HG02852 (cell line): ENCODE measurements around the gene EYA3.
"Not testable (repeated sequence)": the region's sequence is repeated elsewhere in the genome, so short reads cannot be mapped to it uniquely, and the experiment has no call there.

Source experiments
- ATAC-seq: cut with Tn5 transposase; IDR thresholded peaks from one replicate; pipeline ENCODE4 v1.9.1; 2021; ENCODE audit warnings: mild to moderate bottlenecking, moderate library complexity; ENCODE audit not compliant: unreplicated experiment

EYA3 gene

DNA sequence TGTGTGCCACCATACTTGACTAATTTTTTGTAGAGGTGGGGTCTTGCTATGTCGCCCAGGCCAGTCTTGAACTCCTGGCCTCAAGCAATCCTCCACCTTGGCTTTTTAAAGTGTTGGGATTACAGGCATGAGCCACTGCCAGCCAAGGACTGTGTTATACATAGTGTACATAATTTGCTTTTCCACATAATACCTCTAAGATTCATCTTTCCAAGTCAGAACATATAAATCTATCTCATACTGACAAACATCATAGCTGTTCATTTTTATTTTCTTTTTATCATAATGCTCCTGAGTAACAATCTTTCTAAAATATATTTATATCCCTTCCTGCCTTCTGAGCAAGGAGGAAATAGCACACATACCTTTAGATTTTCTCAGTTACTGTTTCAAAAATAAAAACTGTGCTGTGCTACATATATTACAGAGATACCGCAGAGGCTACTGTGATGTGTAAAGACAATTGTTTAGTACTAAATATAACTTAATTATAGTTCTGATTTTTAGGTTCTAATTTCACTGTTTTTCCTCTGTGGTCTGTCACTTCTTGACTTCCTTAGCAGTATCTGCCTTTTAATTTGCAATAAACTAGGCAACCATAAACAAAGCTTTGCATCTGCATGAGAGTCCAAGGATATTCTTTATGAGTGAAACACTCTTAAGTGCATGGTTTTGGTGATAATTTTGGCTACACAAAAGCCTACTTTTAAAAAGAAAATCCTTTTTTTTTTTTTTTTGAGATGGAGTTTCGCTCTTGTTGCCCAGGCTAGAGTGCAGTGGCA lies 59.3 kb downstream of the EYA3 start:
- ATAC-seq: no peak

DNA sequence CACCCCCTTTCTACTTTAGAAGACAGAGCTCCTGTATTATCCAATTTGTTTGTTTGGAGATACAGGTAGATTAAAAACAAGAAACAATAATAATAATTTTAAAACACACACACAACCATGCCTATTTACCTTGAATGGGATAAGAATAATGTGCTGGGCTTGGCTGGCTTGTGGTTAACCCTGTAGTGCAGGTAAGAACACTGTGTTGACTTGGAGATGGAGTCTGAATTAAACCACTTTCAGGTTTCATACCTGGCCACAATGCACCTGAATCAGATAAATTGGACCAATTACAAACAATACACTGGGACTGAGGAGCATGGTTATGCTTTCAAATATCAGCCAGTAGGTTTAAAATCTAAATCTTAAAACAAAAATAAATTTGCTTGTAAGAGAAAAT lies 60.8 kb downstream of the EYA3 start:
- no peak for ATAC-seq

DNA sequence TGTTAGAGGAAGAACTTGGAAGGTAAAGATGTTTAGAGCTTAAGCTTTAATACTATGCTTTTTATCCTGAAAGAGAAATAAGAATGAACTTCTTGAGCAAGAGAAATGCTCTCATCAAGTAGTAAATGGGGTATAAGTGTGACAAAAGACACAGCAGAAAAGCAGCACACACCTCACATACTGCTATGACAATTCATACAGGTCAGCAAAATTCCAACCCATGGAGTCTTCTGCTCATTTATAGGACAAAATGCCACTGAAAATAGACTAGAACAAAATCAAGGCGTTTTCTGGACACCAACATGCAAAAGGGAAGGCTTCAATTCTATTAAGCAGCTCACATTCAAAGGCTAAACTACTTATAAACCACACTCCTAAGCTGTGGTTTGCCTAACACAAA lies 61.2 kb downstream of the EYA3 start:
- ATAC-seq: no peak

DNA sequence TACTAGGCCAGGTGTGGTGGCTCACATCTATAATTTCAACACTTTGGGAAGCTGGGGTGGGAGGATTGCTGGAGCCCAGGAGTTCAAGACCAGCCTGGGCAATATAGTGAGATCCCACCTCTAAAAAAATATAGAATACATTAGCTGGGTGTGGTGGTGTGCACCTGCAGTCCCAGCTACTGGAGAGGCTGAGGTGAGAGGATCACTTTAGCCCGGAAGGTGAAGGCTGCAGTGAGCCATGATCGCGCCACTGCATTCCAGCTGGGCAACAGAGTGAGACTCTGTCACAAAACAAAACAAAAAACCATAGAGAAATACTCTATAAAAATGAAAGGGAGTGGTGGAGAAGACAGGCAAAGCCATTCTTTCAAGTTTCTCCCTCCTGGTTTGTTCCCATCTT lies 62.1 kb downstream of the EYA3 start:
- no peak for ATAC-seq

DNA sequence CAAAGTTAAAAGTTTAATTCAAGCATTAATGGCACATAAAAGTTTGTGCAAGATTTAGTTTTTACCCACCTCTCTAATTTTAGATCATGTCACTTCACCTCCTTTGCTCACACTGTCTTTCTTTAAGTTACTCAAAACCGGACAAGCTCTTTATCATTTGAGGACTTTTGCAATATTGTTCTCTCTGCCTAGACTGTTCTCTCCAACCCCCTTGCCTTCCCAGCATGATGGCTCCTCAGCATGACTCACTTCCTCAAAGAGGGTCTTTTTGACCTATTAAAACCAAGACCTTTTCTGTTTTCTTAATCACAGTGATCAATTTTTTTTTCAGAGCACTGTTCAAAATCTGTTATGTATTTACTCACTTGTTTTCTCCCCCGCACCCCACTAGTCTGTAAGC lies 67.3 kb downstream of the EYA3 start:
- no peak for ATAC-seq

DNA sequence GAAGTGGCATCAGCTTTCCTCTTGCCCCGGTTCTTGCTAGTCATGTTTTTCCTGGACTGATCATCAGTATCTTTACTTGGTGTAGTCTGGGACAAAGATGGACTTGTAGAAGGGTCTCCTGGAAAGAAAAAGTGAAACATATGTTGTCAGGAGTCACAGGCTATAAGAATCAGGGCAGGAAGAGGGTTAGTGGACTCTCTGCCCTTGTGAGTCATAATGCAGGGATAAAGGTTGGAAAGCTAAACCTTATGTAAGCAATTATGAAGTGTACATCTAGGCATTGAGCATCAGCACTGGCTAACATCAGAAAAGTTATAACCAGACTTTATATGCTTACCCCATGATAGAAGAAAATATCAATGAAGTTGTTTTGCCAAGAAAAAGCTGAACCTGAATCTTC lies 77.4 kb downstream of the EYA3 start:
- ATAC-seq: no peak

DNA sequence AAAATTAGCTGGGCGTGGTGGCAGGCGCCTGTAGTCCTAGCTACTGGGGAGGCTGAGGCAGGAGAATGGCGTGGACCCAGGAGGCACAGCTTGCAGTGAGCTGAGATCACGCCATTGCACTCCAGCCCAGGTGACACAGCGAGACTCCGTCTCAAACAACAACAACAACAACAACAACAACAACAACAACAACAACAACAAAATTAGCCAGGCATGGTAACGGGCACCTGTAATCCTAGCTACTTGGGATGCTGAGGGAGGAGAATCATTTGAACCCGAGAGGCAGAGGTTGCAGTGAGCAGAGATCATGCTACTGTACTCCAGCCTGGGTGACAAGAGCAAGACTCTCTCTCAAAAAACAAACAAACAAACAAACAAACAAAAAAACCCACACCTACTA lies 85.3 kb downstream of the EYA3 start:
- not testable (repeated sequence) for ATAC-seq

DNA sequence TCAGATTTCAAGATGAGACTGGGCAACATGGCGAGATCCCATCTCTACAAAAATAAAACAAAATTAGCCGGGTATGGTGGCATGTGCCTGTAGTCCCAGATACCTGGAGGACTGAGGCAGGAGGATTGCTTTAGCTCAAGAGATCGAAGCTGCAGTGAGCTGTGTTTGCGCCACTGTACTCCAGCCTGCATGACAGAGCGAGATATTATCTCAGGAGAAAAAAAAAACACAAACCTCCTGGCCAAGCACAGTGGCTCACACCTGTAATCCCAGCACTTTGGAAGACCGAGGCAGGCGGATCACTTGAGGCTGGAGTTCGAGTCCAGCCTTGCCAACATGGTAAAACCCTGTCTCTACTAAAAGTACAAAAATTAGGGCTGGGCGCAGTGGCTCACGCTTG lies 85.8 kb downstream of the EYA3 start:
- ATAC-seq: no peak

DNA sequence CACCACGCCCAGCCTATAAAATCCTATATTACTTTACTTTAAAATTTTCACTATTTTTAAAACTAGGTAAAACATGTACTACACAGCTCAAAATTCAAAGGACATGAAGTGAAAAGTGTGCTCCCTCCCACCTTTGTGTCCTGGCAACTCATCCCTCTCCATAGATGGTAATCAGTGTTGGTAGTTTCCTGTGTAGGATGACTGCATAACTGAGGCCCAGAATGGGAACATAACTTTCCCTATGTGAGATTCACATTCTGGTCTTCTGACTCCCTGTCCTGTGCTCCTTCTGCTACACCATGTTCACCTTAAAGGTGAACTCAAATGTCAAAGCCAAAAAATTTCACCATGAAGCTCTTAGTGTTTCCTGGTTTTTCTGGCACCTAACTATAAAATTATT lies 89.4 kb downstream of the EYA3 start:
- ATAC-seq: no peak

DNA sequence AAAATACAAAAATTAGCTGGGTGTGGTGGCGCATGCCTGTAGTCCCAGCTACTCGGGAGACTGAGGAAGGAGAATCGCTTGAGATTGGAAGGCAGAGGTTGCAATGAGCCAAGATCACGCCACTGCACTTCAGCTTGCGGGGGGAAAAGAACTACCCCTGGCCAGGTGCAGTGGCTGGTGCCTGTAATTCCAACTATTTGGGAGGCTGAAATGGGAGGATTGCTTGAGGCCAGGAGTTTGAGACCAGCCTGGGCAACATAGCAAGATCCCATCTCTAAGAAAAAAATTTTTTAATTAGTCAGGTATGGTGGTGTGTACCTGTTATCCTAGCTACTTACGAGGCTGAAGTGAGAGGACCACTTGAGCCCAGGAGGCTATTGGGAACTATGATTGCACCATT lies 93.9 kb downstream of the EYA3 start:
- not testable (repeated sequence) for ATAC-seq

DNA sequence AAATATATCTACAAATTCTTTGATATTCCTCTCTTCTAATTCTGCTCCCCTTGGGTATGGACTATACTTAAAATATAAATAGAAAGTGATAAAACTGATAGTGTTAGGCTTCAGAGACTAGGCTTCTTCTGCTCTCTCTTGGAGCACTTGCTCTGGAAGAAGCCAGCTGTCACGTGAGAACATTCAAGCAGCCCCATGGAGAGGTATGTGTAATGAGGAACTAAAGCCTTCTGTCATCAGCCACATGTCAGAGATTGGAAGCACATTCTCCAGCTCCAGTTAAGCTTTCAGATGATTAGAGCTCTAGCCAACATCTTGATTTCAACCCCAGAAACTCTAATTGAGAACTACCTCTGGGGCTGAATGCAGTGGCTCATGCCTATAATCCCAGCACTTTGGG lies 94.3 kb downstream of the EYA3 start:
- ATAC-seq: no peak

DNA sequence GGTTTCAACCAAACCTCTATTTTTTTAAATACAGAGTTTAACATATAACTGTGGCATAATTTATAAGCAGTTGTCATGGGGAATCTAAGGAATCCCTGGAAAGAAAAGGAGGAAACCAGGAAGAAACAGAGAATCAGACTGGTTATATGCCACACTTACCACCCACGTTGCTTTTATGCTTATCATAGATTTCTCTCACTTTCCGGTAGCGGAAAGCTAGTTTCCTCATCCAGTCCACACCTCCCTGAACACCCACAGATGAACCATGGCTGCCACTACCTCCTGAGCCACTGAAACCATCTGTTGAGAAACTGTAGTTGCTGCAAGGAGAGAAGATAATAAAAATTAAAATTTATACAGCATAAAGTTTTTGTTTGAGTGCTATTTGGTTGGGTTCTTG lies 95.2 kb downstream of the EYA3 start:
- no peak for ATAC-seq

DNA sequence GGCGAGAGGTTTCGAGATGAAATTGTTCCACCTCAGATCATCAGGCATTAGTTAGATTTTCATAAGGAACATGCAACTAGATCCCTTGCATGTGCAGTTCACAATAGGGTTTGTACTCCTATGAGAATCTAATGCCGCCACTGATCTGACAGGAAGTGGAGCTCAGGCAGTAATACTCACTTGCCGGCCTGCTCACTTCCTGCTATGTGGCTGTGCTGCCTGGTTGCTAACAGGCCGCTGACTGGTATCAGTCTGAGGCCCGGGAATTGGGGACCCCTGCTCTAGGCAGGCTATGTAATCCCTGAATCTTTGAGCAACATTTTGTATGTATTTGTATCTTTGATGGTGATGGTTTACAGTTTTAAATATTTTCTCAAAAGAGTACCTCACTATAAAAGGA lies 96.1 kb downstream of the EYA3 start:
- no peak for ATAC-seq

DNA sequence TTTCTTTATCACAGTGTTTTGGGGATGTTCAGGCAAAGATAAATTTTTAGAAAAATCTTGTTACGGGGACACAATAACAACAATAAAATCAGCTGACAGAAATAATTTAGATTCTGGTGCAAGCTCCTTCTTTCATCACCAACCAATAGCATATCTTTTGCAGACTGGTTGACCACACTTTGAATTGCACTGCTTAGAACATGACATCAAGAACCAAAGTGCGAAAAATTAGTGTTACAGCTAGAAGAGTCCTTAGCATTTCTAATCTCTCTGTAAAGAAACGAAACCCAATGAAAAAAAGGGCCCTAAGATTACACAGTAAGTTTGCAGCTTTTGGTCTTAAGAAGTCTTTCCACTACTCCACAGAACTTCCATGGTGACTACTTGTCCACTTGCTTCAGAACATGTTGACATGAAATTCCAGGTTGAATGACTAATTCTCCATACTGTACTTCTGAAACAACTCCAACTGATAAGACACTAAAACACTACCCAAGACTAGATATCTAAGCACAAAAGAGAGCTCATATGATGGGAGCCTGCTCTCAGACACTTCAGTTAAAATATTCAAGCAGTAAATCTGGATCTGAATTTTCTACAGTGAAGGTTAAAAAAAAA lies 97.4 kb downstream of the EYA3 start:
- ATAC-seq: no peak

DNA sequence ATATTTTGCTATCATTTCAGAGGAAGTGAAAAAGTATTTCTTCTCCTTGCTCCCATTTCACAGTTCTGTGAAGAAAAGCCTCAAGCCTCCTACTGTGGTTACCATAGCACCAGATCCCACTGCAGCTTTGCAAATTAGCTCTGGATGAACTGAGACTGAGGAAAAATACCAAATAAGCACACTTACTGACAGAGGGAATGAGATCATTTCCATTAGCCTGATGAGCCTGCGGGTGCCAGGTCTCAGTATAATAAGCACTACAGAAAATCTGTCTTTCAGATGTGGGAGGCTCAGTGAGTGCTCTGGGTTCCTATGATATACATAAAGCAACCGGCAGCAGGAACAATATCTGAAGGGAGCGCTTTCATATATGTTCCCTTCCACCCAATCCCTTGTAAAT lies 107.3 kb downstream of the EYA3 start:
- no peak for ATAC-seq

DNA sequence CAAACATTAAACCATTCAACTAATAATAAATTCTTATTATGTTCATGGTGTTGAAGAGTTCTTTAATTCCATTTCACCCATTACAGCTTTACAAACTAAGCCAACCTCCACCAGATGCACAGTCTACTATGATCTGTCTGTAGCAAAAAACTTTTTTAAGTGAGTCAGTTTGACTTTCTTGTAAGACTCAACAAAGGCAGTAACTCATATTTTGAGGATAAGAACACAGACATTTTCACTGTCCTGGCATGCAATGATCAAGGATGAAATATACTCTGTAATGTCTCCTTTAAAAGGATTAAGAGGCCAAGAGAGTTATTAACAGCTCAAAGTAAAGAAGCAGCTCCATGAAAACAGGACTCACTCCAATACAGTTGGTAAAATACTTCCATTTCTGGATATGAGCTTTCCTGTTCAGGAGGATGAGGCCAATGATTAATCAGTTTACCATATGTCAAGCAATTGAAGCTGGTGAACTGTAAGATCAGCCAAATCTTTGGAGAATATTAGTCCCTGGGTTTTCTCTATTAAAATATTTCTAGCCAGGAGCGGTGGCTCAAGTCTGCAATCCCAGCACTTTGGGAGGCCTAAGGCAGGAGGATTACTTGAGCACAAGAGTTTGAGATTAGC lies 108.1 kb downstream of the EYA3 start:
- ATAC-seq: no peak

DNA sequence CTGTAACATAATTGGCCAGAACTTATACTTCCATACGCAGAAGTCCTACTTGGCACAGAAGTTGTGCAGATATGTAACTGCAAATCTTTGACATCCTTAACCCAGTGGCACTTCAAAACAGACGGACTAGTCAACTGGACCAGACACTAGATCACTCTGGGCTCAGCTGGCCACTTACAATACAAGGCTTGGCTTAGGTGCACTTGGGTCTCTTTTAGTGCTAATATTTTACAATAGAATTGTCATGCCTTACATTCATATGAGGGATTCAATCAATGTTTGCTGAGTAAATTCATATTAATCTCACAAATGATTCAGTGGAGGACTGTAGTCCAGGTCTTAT lies 108.6 kb downstream of the EYA3 start:
- no peak for ATAC-seq

DNA sequence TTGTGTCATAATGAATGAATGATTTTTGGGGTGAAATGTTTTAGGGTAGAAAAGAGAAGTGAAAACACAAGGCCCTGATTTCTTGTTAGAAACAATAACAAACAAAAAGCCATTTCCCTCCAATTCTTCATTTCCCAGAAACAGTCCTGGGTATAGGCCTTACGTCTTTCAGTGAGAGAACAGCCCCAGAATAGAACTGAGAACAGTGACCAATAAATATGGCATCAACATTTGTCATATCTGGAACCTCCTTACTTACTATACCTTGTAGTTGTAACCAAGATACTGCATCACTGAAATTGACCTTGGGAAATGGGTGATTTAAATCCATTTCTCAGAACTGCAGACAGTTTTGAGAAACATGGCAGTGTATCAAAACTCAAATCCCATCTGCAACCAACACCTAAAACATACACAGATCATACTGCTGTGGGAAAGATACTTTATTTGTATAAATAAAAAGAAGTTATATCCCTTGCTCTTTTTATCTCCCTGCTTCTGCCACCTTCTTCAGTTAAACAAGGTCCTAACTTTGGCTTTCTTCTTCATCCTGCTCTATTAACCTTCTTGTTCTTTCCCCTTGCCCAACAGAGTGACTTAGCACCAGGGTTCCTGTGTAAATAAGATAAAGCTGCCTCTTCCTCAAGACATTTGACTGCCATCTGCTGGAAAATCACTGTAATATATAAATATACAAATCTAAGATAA lies 109.1 kb downstream of the EYA3 start:
- no peak for ATAC-seq

DNA sequence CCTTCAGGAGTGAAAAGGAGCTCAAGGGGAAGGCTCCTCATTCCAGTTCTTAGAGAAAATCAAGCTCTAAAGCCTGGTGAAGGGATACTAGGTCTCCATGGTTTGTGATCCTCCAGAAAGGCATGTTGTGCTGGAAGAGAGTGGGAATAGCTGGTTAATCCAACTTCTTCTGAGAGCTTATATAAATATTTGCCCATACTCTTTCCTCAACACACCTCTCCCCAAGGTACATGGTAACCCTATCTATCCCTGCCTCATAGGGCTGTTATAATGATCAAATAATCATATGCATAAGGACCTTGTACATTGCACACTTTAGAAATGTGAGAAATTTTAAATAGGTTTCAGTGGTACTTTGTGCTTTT lies 114.0 kb downstream of the EYA3 start:
- no peak for ATAC-seq

DNA sequence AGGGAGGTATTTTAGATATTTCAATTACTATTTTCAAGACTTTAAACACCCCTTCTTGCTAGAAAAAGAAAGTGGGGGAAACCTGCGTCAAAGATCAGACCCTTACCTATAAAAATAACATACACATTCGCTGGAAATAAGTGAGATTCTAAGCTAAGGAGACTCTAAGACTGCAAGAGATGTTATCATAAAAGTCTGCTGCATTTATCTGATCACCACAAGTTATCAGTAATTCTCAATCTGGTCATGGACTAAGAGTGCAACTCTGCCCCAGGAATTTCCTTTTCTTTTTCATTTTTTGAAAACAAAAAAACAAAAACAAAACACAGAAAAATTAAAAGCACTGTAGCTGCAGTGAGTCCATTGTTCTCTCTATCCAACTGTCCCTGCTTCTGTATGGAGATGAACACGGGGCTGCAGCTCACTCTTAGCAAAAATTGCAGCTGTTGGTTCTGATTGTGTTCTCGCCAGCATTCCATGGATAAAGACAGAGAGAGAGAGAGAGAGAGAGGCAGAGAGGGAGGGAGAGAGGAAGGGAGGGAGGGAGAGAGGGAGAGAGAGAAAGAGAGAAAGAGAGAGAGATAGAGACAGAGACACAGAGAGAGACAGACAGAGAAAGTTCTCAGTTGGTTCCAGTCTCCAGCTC lies 114.5 kb downstream of the EYA3 start:
- ATAC-seq: no peak

DNA sequence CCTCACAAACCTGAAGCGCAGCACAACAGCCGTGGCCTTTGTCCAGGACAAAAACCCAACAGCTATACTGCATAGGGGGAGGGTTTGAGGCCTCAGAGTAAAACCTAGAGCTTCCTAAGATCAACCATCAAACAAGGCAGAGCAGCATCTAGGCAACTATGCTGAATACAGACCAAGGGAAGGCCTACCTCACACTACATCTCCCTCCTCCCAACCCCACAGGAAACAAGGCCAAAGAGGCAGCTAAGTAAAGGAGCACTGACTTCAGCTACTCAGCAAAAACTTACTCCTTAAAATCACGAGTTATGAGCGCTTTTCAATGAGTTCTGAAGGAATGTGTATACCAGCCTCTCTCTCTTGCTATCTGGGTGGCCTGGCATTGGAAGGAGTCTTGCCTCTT lies 116.3 kb downstream of the EYA3 start:
- ATAC-seq: no peak
